ENCODE measurements around the gene LPO. TPM values are rescaled to one million over a fixed set of nuclear protein-coding genes. Genes with fewer than 3 reads are reported as not detected.
A peak's percentile ranks its signal among the peaks of the same experiment; 100 is the strongest.

LPO gene
- total and polyA plus RNA-seq, 2 experiments from 2014 or later: 0.29 to 1.0 TPM

- H3K4me1 ChIP-seq (ENCODE audit: insufficient read depth): no peaks in the 10 kb centered on the region
- H4K20me1 ChIP-seq (ENCODE audit: insufficient read depth, poor library complexity, severe bottlenecking): no peaks in the 10 kb centered on the region
- no peaks in the 10 kb centered on the region for H3K9me3 ChIP-seq (ENCODE audit: low read depth)
- TF ChIP-seq CTCF (IDR thresholded peaks at IDR 0.05; ENCODE audit: poor library complexity) (no peak), EZH2 (IDR thresholded peaks at IDR 0.05; ENCODE audit: borderline replicate concordance) (no peak), EZH2phosphoT487 (IDR thresholded peaks at IDR 0.05; ENCODE audit: low read depth, severe bottlenecking, unreplicated experiment) (no peak)
- no peaks in the 10 kb centered on the region for H3K79me2 ChIP-seq
- no peak overlapping the region for H2AFZ ChIP-seq
- no peaks in the 10 kb centered on the region for H3K36me3 ChIP-seq (replicated peaks; ENCODE audit: insufficient read depth, low read depth)
- no peak overlapping the region for H3K4me2 ChIP-seq
- H3K4me3 ChIP-seq: no peak overlapping the region
- H3K27ac ChIP-seq: no peak overlapping the region
- 81% methylated on average over 5 of the region's 5 CpGs for WGBS (ENCODE audit: low lambda C conversion rate, missing lambda C conversion rate)
- no peak for DNase-seq (ENCODE audit: low spot score)
- no peaks in the 10 kb centered on the region for H3K27me3 ChIP-seq
- no peaks in the 10 kb centered on the region for H3K9me2 ChIP-seq (replicated peaks; ENCODE audit: insufficient read depth)
Measured at GRCh38 chr17:58204796-58205195, 33.6 kb upstream of the LPO start.

- no peaks in the 10 kb centered on the region for H3K36me3 ChIP-seq (replicated peaks; ENCODE audit: insufficient read depth, low read depth)
- H3K9me3 ChIP-seq (ENCODE audit: low read depth): no peaks in the 10 kb centered on the region
- no peaks in the 10 kb centered on the region for H4K20me1 ChIP-seq (ENCODE audit: insufficient read depth, poor library complexity, severe bottlenecking)
- no peak overlapping the region for H3K4me3 ChIP-seq
- no peaks in the 10 kb centered on the region for H3K4me1 ChIP-seq (ENCODE audit: insufficient read depth)
- no peaks in the 10 kb centered on the region for H3K27me3 ChIP-seq
- no peak for DNase-seq (ENCODE audit: low spot score)
- H2AFZ ChIP-seq: no peak overlapping the region
- no peaks in the 10 kb centered on the region for H3K79me2 ChIP-seq
- no peak overlapping the region for H3K27ac ChIP-seq
- 94% methylated on average over 11 of the region's 11 CpGs for WGBS (ENCODE audit: low lambda C conversion rate, missing lambda C conversion rate)
- H3K9me2 ChIP-seq (replicated peaks; ENCODE audit: insufficient read depth): no peaks in the 10 kb centered on the region
- no peak for TF ChIP-seq CTCF (IDR thresholded peaks at IDR 0.05; ENCODE audit: poor library complexity)
- H3K4me2 ChIP-seq: no peak overlapping the region
Measured at GRCh38 chr17:58205936-58206335, 32.4 kb upstream of the LPO start.

GRCh38 chr17:58207451-58207850 is 30.9 kb upstream of the LPO start:
- Histone ChIP-seq H3K4me1 (ENCODE audit: insufficient read depth) (no peaks in the 10 kb centered on the region), H3K4me3 (no peak overlapping the region), H3K27me3 (no peaks in the 10 kb centered on the region), H3K27ac (peak overlapping the region; percentile 91), H3K9me2 (replicated peaks; ENCODE audit: insufficient read depth) (no peaks in the 10 kb centered on the region), H2AFZ (no peak overlapping the region), H3K79me2 (no peaks in the 10 kb centered on the region), H4K20me1 (ENCODE audit: insufficient read depth, poor library complexity, severe bottlenecking) (no peaks in the 10 kb centered on the region), H3K4me2 (no peak overlapping the region), H3K36me3 (replicated peaks; ENCODE audit: insufficient read depth, low read depth) (no peaks in the 10 kb centered on the region), H3K9me3 (ENCODE audit: low read depth) (no peaks in the 10 kb centered on the region)
- no peak for DNase-seq (ENCODE audit: low spot score)
- WGBS (ENCODE audit: low lambda C conversion rate, missing lambda C conversion rate): 100% methylated on average over 3 of the region's 3 CpGs
- TF ChIP-seq CTCF (IDR thresholded peaks at IDR 0.05; ENCODE audit: poor library complexity) (no peak), EZH2 (IDR thresholded peaks at IDR 0.05; ENCODE audit: borderline replicate concordance) (no peak), EZH2phosphoT487 (IDR thresholded peaks at IDR 0.05; ENCODE audit: low read depth, severe bottlenecking, unreplicated experiment) (no peak)

GRCh38 chr17:58208344-58208743 is 30.0 kb upstream of the LPO start:
- H3K4me3 ChIP-seq: no peak overlapping the region
- DNase-seq (ENCODE audit: low spot score): no peak
- no peaks in the 10 kb centered on the region for H3K27me3 ChIP-seq
- H3K4me2 ChIP-seq: no peak overlapping the region
- H3K9me3 ChIP-seq (ENCODE audit: low read depth): no peaks in the 10 kb centered on the region
- peak overlapping the region; percentile 91 for H3K27ac ChIP-seq
- H3K4me1 ChIP-seq (ENCODE audit: insufficient read depth): no peaks in the 10 kb centered on the region
- H3K9me2 ChIP-seq (replicated peaks; ENCODE audit: insufficient read depth): no peaks in the 10 kb centered on the region
- no peaks in the 10 kb centered on the region for H3K79me2 ChIP-seq
- H3K36me3 ChIP-seq (replicated peaks; ENCODE audit: insufficient read depth, low read depth): no peaks in the 10 kb centered on the region
- no peak overlapping the region for H2AFZ ChIP-seq
- WGBS (ENCODE audit: low lambda C conversion rate, missing lambda C conversion rate): 87% methylated on average over 5 of the region's 5 CpGs
- TF ChIP-seq EZH2 (IDR thresholded peaks at IDR 0.05; ENCODE audit: borderline replicate concordance) (no peak), CTCF (IDR thresholded peaks at IDR 0.05; ENCODE audit: poor library complexity) (no peak), EZH2phosphoT487 (IDR thresholded peaks at IDR 0.05; ENCODE audit: low read depth, severe bottlenecking, unreplicated experiment) (no peak)
- H4K20me1 ChIP-seq (ENCODE audit: insufficient read depth, poor library complexity, severe bottlenecking): no peaks in the 10 kb centered on the region

Measured in hepatocyte (in vitro differentiated cells).